H9 (cell line): Measurements from ENCODE around the gene GLRX3. TPM values are rescaled to one million over a fixed set of nuclear protein-coding genes. Genes with fewer than 3 reads are reported as not detected.
A peak's percentile ranks its signal among the peaks of the same experiment; 100 is the strongest.

Experiments
- DNase-seq: peaks from one replicate; pipeline ENCODE4 v3.0.0-alpha.2; 2017
- H2AFZ ChIP-seq: one replicate; pipeline ENCODE4 v1.6.1; 2013; ENCODE audit warnings: mild to moderate bottlenecking, low read length, control low read depth, moderate library complexity
- H2AK5ac ChIP-seq: 2 replicates; pipeline ENCODE4 v1.6.1; 2013; ENCODE audit warnings: low read length, control low read depth, mixed read lengths; ENCODE audit not compliant: insufficient read length
- H2BK120ac ChIP-seq: one replicate; pipeline ENCODE4 v1.6.1; 2013; ENCODE audit warnings: low read depth, mild to moderate bottlenecking, low read length, control low read depth, inconsistent platforms; ENCODE audit not compliant: poor library complexity, severe bottlenecking
- H2BK12ac ChIP-seq: 2 replicates; pipeline ENCODE4 v1.6.1; 2013; ENCODE audit warnings: low read length, control low read depth, mixed read lengths, low read depth; ENCODE audit not compliant: insufficient read length
- H2BK15ac ChIP-seq: 2 replicates; pipeline ENCODE4 v1.6.1; 2013; ENCODE audit warnings: low read depth, low read length, control low read depth
- H2BK20ac ChIP-seq: one replicate; pipeline ENCODE4 v1.6.1; 2013; ENCODE audit warnings: low read depth, mild to moderate bottlenecking, low read length, control low read depth, inconsistent platforms; ENCODE audit not compliant: poor library complexity, severe bottlenecking
- H2BK5ac ChIP-seq: 2 replicates; pipeline ENCODE4 v1.6.1; 2013; ENCODE audit warnings: low read length, control low read depth, mixed read lengths; ENCODE audit not compliant: insufficient read length
- H3K14ac ChIP-seq: 2 replicates; pipeline ENCODE4 v1.6.1; 2013; ENCODE audit warnings: low read length, control low read depth; ENCODE audit not compliant: insufficient read depth
- H3K18ac ChIP-seq: 2 replicates; pipeline ENCODE4 v1.6.1; 2013; ENCODE audit warnings: low read depth, mild to moderate bottlenecking, mixed read lengths, low read length, control low read depth; ENCODE audit not compliant: insufficient read length
- H3K23ac ChIP-seq: 2 replicates; pipeline ENCODE4 v1.6.1; 2013; ENCODE audit warnings: low read length, control low read depth, mixed read lengths, low read depth; ENCODE audit not compliant: insufficient read length
- H3K23me2 ChIP-seq: 2 replicates; pipeline ENCODE4 v1.6.1; 2013; ENCODE audit warnings: low read depth, mild to moderate bottlenecking, mixed read lengths, low read length, control low read depth; ENCODE audit not compliant: insufficient read length, poor library complexity, severe bottlenecking
- H3K27ac ChIP-seq: 2 replicates; pipeline ENCODE4 v1.5.1; 2013; ENCODE audit warnings: low read length, control low read depth, mixed read lengths, low read depth; ENCODE audit not compliant: insufficient read length
- H3K27me3 ChIP-seq: 2 replicates; pipeline ENCODE4 v1.6.1; 2013; ENCODE audit warnings: low read length, control low read depth, inconsistent platforms; ENCODE audit not compliant: insufficient read depth
- H3K4ac ChIP-seq: 2 replicates; pipeline ENCODE4 v1.6.1; 2013; ENCODE audit warnings: low read depth, mild to moderate bottlenecking, control low read depth, inconsistent platforms, low read length, moderate library complexity
- H3K4me1 ChIP-seq: 2 replicates; pipeline ENCODE4 v1.6.1; 2013; ENCODE audit warnings: low read length, control low read depth, inconsistent platforms; ENCODE audit not compliant: insufficient read depth
- H3K4me2 ChIP-seq: 2 replicates; pipeline ENCODE4 v1.6.1; 2013; ENCODE audit warnings: low read length, control low read depth, mixed read lengths; ENCODE audit not compliant: insufficient read length, insufficient read depth
- H3K56ac ChIP-seq: 2 replicates; pipeline ENCODE4 v1.6.1; 2013; ENCODE audit warnings: low read depth, mild to moderate bottlenecking, mixed read lengths, low read length, control low read depth; ENCODE audit not compliant: insufficient read length
- H3K79me1 ChIP-seq: 2 replicates; pipeline ENCODE4 v1.6.1; 2013; ENCODE audit warnings: low read depth, mild to moderate bottlenecking, moderate library complexity, low read length, control low read depth, inconsistent platforms; ENCODE audit not compliant: insufficient read depth, poor library complexity, severe bottlenecking
- H3K79me2 ChIP-seq: 2 replicates; pipeline ENCODE4 v1.6.1; 2013; ENCODE audit warnings: low read length, control low read depth, inconsistent platforms; ENCODE audit not compliant: insufficient read depth
- H3K9ac ChIP-seq: 2 replicates; pipeline ENCODE4 v1.6.1; 2013; ENCODE audit warnings: low read length, control low read depth, mixed read lengths; ENCODE audit not compliant: insufficient read length; ENCODE audit errors: extremely low read depth
- H3K9me3 ChIP-seq: one replicate; pipeline ENCODE4 v1.6.1; 2013; ENCODE audit warnings: low read depth, low read length, inconsistent platforms; ENCODE audit not compliant: control insufficient read depth
- H3T11ph ChIP-seq: one replicate; pipeline ENCODE4 v1.6.1; 2013; ENCODE audit warnings: mild to moderate bottlenecking, low read length, control low read depth, inconsistent platforms
- H4K20me1 ChIP-seq: one replicate; pipeline ENCODE4 v1.6.1; 2013; ENCODE audit not compliant: control insufficient read depth, insufficient read length, insufficient read depth
- H4K5ac ChIP-seq: 2 replicates; pipeline ENCODE4 v1.6.1; 2013; ENCODE audit warnings: low read depth, mild to moderate bottlenecking, mixed read lengths, low read length, control low read depth; ENCODE audit not compliant: insufficient read length
- H4K8ac ChIP-seq: replicated peaks from 2 replicates; pipeline ENCODE4 v1.6.1; 2013; ENCODE audit warnings: low read length, control low read depth, mixed read lengths, low read depth; ENCODE audit not compliant: insufficient read length
- H4K91ac ChIP-seq: 2 replicates; pipeline ENCODE4 v1.6.1; 2013; ENCODE audit warnings: low read depth, mild to moderate bottlenecking, moderate library complexity, mixed read lengths, low read length, control low read depth; ENCODE audit not compliant: insufficient read length
- H3K27ac Mint-ChIP-seq, 3 experiments: 2 replicates in 2 of 3; 3 replicates in 1 of 3; pipeline ENCODE4 v1.8.0; 2020 to 2021; ENCODE audit warnings: mixed read lengths in 3 of 3, mild to moderate bottlenecking in 1 of 3, moderate library complexity in 1 of 3
- H3K27me3 Mint-ChIP-seq: 2 replicates; pipeline ENCODE4 v1.8.0; 2021; ENCODE audit warnings: low read depth, mild to moderate bottlenecking, moderate library complexity, mixed read lengths
- H3K36me3 Mint-ChIP-seq, 3 experiments: 2 replicates in 2 of 3; 3 replicates in 1 of 3; pipeline ENCODE4 v1.8.0; 2020 to 2021; ENCODE audit warnings: low read depth in 3 of 3, mixed read lengths in 3 of 3; ENCODE audit not compliant: insufficient read depth in 1 of 3
- H3K4me1 Mint-ChIP-seq, 2 experiments: 2 replicates each; pipeline ENCODE4 v1.8.0; 2020; ENCODE audit warnings: mixed read lengths in 2 of 2
- H3K4me3 Mint-ChIP-seq, 2 experiments: 2 replicates in 1 of 2; 3 replicates in 1 of 2; pipeline ENCODE4 v1.8.0; 2020 to 2021; ENCODE audit warnings: mild to moderate bottlenecking in 2 of 2, mixed read lengths in 2 of 2, moderate library complexity in 1 of 2
- H3K9me3 Mint-ChIP-seq, 2 experiments: 2 replicates in 1 of 2; 3 replicates in 1 of 2; pipeline ENCODE4 v1.8.0; 2020; ENCODE audit warnings: mild to moderate bottlenecking in 2 of 2, mixed read lengths in 2 of 2, moderate library complexity in 1 of 2
- CTCF ChIP-seq: fragments of 200-600 bp; sonication (generic); conservative IDR thresholded peaks from 3 replicates; pipeline ENCODE4 v1.8.0; 2021; ENCODE audit warnings: antibody characterized with exemption, mild to moderate bottlenecking
- WGBS: extraction: QIAGEN DNeasy Blood & Tissue Kit; methylation state at CpG from one replicate; pipeline ENCODE4 v1.1.7; 2013; ENCODE audit warnings: missing lambda C conversion rate, low lambda C conversion rate, mixed read lengths; ENCODE audit not compliant: insufficient read length; ENCODE audit errors: extremely low coverage; 5-methylcytosine and 5-hydroxymethylcytosine counted together
- total RNA-seq: library from RNA; stranded (reverse); gene quantifications from 2 replicates; pipeline ENCODE4 v1.2.1, GENCODE V29; 2021

The GLRX3 gene
- total RNA-seq, 1 experiment from 2014 or later = 139 TPM

GRCh38 chr10:130193033-130193432, 56.8 kb downstream of the GLRX3 start:
- no peak overlapping the region for H3K23ac ChIP-seq
- H3T11ph ChIP-seq = no peak overlapping the region
- H3K9me3 Mint-ChIP-seq = peaks cover 1 to 9% of the 10 kb centered on the region in 2 experiments; a peak in 2 of 5 replicates
- DNase-seq = no peak
- H3K4me3 Mint-ChIP-seq = no peak overlapping the region
- H3K27ac ChIP-seq = no peak overlapping the region
- H3K27me3 Mint-ChIP-seq = no peaks in the 10 kb centered on the region; the same call in none of the 2 replicates
- H3K27ac Mint-ChIP-seq = peak overlapping the region in 1 of 3 experiments; percentile 65; a peak in 1 of 7 replicates
- H2AK5ac ChIP-seq = no peak overlapping the region
- H2BK5ac ChIP-seq = no peak overlapping the region
- H3K18ac ChIP-seq = no peak overlapping the region
- no peak overlapping the region for H3K4ac ChIP-seq
- H2BK120ac ChIP-seq = no peak overlapping the region
- H3K27me3 ChIP-seq = no peaks in the 10 kb centered on the region
- WGBS = no CpG with 5 or more reads among the region's 5 CpGs
- TF ChIP-seq CTCF = no peak
- no peaks in the 10 kb centered on the region for H3K79me2 ChIP-seq
- H3K79me1 ChIP-seq = no peaks in the 10 kb centered on the region
- H2BK20ac ChIP-seq = no peak overlapping the region
- no peak overlapping the region for H3K4me2 ChIP-seq
- no peak overlapping the region for H3K14ac ChIP-seq
- no peaks in the 10 kb centered on the region for H4K20me1 ChIP-seq
- no peak overlapping the region for H2BK12ac ChIP-seq
- peaks cover 6% of the 10 kb centered on the region for H3K23me2 ChIP-seq
- H3K4me1 ChIP-seq = no peaks in the 10 kb centered on the region
- peaks cover 5 to 16% of the 10 kb centered on the region in 2 experiments for H3K4me1 Mint-ChIP-seq
- no peak overlapping the region for H4K5ac ChIP-seq
- H4K91ac ChIP-seq = no peak overlapping the region
- no peak overlapping the region for H2AFZ ChIP-seq
- H3K9ac ChIP-seq = no peak overlapping the region
- no peak overlapping the region for H4K8ac ChIP-seq
- no peak overlapping the region for H3K56ac ChIP-seq
- H2BK15ac ChIP-seq = no peak overlapping the region
- peaks cover 6% of the 10 kb centered on the region in 3 experiments; a peak in 6 of 7 replicates for H3K36me3 Mint-ChIP-seq
- H3K9me3 ChIP-seq = no peaks in the 10 kb centered on the region
